GM21447 (cell line): ENCODE results near the gene COL4A4.
"Not testable (repeated sequence)": the region's sequence is repeated elsewhere in the genome, so short reads cannot be mapped to it uniquely, and the experiment has no call there.

ENCODE experiments used
- ATAC-seq: cut with Tn5 transposase; IDR thresholded peaks from one replicate; pipeline ENCODE4 v1.9.1; 2021; ENCODE audit not compliant: unreplicated experiment

Gene COL4A4

DNA sequence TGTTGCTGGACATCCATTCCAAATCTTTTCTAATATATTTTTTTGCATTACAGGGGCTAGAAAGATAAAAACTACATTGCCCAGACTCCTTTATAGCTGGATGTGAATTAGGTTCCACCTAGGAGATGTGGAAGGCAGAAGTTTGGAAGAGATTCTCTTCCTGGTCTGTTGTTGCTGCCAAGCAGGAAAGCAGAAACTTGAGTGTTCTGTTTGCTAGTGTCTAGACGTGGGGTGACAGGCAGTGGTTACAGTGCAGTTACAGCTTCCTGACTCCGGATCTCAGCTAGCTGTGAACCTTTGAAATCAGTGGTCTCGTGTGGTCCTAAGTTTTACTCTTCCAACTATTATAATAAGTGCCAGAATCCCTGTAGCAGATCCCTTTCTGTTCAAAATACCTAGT is 46.2 kb downstream of the COL4A4 start:
- ATAC-seq = no peak

DNA sequence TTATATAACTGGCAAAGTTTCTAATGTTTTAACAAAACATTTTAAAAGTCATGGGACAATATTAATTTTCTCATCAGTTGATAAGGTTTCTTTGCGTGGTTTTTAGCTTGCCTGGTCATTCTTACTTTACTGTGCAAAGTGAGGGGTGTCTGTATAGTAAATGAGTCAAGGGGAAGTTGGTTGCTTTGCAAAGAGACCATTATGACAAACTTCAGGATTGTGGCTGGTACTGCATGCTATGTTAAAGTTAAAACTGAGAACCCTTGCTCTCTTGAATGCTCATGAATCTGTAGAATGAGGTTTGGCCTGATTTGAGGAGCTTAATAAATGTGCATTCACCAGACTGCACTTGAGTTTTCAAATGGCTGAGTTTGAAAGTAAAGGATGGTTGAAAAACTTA is 47.0 kb downstream of the COL4A4 start:
- no peak for ATAC-seq

DNA sequence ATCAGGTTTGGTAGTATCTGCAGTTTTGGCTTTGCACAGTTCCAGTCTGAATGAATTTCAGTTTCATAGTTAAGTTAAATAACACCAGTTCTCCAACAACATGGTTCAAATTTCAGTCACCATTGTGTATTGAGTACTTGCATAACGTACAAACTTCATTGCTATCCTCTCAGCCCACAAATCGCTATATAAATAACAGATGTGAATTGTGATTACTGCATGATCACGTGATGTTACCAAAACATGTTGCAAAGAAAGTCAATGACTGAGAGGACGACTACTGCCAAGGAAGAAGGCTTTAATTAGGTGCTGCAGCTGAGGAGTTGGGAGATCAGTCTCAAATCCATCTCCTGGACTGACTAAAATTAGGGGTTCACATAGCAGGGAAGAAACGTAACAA is 48.2 kb downstream of the COL4A4 start:
- ATAC-seq = no peak

DNA sequence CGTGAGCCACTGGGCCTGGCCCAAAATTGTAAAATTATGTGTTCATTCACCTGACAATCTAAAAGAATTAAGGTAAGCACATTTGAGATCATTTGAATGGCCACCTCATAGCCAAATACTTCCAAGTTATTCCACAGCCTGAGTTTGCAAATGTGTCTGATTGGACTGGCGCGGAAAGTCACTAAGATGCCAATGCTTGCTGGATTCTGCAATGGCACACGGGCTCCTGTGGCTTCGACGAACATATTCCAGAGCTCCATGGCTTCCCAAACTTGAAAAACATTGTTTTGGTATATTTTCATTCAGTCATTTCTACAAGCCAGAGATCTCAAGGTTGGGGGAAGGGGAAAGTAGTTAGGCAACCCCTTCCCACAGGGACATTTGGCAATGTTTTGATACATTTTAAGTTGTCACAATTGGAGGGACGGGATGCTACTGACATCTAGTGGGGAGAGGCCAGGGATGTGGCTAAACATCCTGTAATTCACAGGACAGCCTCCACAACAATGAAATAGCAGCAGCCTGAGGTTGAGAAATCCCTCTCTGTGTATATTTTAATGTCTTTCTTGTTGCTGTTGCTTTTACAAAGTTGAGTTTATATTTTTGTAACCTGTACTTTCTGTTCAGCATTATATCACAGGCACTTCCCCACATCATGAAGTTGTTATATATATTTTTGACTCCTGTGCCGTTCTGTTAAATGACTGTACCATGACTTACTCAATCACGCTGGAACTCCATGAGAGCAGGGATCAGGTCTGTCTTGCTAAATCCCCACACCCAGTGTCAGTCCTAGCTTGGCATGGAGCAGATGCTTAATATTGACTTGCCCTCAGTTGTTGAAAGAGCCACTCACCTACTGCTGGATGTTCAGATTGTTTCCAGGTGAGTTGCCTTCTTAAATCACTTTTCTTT is 56.9 kb downstream of the COL4A4 start:
- no peak for ATAC-seq

DNA sequence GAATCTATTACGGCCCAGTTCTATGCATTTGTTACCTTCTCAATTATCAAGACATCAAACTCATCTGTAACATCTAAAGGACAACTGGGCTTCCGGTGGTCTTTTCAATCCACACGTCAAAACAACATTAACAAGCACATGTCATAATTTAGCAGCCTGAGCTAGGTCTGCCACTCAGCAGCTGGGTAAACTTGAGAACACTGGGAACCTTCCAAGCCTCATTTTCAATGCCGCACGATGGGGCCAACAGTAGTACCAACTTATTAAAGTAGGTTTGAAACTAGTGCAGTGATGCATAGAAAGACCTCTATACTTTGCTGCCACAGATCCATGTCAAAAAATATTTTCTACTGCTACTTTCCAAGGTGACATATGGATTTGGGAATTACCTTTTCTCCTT is 60.4 kb downstream of the COL4A4 start:
- ATAC-seq = no peak

DNA sequence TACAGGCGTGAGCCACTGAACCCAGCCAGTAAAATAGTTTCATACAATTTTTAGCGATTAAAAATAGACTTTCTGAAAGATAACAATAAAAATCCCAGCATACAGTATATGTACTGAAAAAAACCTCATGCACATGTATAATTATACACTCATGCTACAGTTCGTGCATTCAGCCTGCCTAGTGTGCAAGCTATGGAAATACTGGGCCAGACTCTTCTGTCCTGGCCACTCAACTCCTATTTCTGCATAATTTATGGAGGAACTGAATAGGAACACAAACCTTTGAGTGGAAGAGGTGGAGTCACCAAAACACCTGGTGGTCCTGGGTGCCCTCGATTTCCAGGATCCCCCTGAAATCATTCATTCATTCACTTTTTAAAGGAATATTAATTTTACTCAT is 64.7 kb downstream of the COL4A4 start:
- ATAC-seq = no peak

DNA sequence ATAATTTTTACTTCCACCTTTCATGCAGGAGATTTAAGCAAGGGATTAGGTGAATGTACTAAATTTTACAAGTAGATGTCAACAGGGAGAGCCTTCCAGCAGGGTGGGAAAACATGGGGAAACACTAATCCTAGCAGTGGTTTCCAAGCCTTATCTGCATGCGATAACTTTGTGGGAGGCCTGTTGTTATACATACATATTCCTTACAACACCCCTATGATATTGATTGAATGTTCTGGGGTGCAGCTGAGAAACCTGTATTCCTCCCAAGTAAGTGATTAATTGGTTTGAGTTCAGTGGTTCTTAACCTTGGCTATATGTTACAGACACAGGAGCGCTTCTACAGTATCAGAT is 65.9 kb downstream of the COL4A4 start:
- ATAC-seq = no peak

DNA sequence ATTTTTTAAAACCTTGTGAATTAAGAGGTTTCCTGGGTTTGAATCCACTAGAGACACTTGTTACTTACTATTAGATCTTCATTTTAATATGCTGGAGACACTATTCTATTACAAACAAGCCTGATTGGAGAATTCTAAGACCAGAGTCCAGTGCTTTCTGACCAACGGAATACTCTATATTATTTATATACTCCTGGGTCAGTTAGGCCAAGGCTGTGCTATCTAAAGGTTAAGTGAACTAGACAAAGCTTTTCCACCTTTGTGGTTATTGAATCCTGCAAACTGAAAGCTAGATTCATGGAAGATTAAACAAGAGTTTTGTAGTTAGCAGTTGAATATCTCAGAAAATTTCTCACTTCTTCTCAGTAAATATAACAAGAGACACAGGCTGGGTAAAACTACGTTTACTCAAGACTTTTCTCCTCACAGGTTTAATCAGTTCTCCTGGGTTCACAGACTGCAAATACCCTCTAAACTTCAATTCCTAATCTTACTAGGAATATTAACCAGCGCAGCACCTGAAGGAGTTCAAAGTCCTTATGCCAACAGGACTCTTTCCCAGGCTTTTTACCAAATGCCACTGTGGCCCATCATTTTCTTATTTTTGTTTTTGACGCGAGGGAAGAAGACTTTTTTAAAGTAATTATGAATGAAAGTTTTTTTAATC is 66.4 kb downstream of the COL4A4 start:
- no peak for ATAC-seq

DNA sequence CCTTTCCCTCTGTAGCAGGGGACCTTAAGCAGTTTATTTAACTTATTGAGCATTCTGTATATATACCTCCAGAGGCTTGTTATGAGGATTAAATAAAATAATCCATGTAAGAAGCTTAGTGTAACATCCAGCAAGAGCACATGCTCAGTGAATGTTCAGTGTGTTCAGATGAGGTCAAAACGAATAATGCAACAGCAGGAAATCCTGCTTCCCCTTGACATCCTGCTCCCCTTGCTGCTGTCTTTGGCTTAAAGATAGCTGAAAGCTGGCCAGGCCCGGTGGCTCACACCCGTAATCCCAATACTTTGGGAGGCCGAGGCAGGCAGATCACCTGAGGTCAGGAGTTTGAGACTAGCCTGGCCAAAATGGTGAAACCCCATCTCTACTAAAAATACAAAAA is 68.7 kb downstream of the COL4A4 start:
- no peak for ATAC-seq

DNA sequence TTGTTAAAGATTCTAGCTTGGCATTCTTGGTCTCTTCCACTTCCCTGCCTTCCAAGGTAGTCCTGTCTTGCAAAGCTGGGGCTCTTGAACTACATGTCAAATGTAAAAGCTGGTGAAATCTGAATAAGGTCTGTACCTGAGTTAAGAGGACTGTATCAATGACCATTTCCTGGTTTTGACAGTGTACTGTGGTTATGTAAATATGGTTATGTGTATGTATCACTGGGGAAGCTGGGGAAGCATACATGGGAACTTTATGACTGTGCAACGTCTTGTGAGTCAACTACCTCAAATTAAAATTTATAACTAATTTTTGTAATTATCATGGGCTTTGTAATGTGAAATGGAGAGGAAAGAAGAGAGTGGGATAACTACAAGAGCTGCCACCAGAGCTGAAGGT is 81.7 kb downstream of the COL4A4 start:
- ATAC-seq = peak; percentile 97

DNA sequence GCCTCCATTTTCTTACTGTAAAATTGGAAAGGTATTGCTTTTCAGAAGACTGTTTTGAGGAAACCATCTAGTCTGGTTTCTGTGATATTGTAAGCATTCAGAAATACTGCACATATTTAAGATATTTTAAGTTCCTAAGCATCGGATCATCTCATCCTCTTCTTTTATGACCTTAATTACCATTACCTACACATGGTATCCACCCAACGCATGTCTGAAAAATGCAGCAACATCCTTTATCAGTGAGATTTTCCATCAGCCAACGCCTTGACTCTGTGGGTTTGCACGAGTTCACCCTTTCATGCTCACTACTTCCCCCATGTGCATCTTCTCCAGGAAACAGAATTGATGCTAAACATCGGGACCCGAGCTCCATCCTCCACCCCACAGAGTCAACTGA is 84.3 kb downstream of the COL4A4 start:
- ATAC-seq = no peak

DNA sequence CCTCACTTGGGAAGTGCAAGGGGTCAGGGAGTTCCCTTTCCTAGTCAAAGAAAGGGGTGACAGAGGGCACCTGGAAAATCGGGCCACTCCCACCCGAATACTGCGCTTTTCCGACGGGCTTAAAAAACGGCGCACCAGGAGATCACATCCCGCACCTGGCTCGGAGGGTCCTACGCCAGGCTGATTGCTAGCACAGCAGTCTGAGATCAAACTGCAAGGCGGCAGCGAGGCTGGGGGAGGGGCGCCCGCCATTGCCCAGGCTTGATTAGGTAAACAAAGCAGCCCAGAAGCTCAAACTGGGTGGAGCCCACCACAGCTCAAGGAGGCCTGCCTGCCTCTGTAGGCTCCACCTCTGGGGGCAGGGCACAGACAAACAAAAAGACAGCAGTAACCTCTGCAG is 98.9 kb downstream of the COL4A4 start:
- ATAC-seq = not testable (repeated sequence)

DNA sequence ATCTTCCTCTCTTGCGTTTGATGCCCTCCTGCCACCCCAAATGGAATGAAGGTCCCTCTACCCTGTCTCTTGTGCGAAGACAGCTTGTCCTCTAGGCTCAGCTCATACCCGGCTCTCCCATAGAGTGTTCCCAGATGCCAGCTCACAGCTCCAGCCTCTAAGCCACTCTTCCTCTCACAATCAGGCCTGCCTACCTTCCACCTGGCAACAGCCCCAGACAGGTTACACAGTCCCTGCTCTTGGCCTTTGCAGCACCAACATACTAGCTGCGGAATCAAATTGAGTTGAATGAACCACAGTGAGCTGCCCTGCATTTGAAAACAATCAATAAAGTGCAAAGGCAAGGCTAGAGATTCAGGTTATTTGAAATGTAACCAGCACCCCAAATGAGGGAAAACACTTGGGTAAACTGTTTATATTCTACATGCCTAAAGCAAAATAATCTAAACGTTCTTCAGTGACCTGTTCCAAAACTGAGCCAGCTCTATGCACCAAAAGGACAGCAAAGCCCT is 105.1 kb downstream of the COL4A4 start:
- ATAC-seq = no peak

DNA sequence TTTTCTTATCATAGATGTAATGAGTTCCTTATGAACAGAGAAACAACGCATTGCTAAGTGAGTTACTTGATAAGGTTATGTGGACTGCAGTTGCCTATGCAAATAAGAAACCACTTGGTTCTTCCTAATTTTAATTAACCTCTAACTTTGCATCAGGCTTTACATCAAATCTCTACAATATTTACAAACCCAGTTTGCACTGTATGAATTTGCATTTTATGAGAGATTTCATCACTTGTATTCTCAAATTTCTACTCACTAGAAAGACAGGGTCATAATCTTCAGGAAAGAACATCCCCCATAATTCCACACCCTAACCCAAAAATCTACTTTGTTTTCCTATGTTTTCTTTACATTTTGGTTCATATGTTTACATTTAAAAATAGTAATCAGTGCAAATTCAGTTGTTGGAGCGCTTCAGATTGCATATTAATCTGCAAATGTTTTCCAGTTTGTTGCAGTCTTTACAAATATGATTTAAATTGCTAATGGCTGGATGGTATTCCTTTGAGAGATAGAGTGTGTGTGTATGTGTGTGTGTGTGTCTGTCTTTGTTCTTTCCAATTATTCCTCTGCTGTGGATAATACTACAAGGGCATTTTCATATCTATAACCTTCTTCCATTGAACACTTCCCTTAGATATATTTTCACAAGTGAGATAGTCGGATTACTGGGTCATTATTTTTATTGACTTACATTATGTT is 106.1 kb downstream of the COL4A4 start:
- ATAC-seq = no peak

DNA sequence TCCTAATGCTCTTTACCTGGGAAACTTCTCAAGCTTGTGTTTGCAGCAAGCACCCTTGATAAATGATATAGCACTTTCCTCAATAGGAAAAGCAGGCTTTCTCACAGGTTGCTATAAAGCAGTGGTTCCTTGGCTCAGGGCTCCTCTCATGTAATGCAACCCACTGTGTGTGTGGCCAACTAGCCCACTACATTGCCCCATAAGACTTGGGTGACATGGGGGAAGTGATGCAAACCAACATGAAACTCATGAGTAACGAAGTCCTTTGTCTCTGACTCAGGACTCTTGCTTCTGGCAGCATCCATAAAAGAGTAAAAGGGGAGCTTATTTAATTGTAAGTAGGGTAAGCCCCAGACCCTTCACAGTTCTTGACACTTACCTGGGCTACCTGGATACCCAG is 106.9 kb downstream of the COL4A4 start:
- no peak for ATAC-seq

DNA sequence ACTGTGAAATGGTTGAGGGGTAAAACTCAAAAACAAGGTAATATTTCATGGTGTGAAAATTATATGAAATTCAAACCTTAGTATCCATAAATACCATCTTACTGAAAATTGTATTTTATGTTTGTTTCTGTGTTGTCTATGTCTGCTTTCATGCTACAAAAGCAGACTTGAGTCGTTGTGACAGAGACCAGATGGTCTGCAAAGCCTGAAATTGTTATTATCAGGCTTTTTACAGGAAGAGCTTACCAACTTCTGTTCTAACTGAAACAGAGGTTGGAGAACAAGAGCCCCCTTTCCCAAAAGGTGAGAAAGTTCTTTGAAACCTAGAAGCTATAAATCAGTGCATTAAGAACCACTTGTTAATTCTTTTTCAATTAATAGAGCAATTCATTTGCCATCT is 110.0 kb downstream of the COL4A4 start:
- ATAC-seq = no peak

DNA sequence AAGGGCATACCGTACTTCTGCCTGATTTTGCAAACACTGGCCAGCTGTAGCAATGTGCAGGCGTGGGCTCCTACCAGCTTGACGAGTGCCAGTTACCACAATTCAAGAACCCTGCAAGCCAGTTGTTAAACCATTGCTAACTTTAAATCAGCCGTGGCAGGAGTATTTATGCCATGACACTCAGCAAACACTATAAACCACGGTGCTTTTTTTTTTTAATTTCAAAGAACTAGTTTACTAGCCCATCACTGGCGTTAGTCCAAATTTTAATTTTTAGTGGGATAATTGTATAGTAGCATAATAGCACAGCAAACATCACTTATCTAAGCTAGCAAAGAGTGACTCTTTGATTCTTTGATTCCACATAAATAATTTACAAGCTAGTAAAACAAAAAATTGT is 111.1 kb downstream of the COL4A4 start:
- ATAC-seq = no peak

DNA sequence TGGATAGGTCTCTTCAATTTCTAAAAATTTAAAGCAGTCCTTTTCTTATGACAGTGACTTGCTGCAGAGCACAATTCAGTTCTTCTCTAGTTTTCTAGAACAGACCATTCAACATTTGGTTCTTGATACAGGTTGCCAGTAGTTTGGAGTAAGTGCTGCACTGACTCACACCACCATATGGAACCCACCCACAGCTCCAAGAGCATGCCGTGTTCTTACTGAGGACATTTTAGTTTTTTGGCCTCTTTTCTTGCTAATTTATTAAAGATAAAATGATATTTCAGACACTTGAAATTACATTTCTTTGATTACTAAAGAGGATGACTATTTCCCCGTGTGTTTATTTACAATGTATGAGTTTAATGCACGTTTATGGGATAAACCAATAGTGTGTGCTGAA is 120.0 kb downstream of the COL4A4 start:
- ATAC-seq = no peak

DNA sequence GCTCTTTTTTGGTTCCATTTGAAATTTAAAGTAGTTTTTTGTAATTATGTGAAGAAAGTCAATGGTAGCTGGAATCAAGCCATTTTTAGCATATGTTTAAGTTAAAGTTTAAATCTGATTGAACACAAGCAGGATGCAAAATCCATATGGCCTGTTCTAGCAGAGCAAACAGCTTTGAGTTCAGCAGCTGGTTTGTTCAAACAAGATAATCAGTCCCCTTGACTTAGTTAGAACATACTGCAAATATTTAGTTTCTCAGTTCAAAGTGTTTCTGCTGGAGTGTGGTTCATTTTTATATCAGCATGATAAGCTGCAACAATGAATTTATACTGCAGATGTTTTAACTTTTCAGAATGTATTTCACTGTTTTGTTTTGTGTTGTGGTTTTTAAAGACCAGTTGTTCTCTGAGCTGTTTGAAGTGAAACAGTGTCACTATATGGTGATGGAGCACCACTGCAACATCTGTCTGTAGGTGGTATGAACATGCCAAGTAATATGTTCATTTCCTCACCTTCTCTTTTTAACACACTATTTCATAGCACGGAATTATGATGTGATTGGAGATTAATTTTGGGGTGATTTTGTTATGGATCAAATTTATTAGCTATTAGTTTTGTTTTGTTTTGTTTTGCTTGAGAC is 125.3 kb downstream of the COL4A4 start:
- ATAC-seq = no peak

DNA sequence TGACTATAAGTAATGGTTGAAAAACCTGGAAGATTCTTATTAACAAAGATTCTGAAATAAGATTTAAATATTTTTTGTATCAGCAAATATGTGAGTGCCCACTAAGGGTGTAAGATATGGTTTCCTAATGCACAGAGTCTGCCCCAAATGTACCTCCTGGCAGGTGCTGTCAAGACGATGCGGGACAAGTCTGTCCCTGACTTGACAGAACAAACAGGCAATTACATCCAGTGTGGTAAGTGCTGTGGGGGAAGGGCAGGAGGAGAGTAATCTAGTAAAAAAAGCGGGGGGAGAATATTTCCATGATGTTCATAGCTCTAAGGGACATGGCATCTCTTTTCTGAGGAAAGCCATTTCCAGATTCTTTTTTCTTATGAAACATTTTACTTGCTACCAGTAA is 127.5 kb downstream of the COL4A4 start:
- ATAC-seq = no peak

DNA sequence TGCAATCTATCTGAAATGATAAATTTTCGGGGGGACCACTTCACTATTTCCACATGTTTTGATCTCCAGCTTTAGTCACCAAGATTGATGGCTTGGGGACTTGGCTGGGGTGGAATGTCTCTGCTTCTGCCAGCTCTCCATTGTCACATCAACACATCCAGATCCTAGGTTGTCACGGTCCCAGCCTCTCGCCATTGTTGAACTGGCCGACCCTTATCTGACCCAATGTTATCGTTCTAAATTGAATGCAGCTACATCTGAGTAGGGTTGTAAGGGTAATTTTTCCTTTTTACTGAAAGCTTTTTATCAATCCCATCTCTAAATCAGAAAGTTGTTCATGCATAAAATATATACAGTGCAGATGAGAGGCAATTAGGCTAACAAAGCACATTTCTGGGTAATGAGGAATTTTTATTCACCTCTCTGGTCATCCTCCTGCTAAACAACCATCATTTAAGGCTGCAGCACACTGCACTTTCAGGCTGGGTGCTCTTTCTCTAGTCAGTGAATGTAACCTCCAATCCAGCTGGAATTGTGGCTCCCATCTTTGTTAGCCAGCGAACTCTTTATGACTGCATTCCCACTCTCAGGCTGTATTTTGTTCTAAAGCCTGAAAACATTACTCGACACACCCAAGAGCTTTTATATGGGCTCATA is 128.2 kb downstream of the COL4A4 start:
- ATAC-seq = no peak
